Cardiac septum (tissue), 1 donor: Measurements from ENCODE around the gene CISTR. TPM values are rescaled to one million over a fixed set of nuclear protein-coding genes. Genes with fewer than 3 reads are reported as not detected.
"Not testable (repeated sequence)": the region's sequence is repeated elsewhere in the genome, so short reads cannot be mapped to it uniquely, and the experiment has no call there.

Experiments
- DNase-seq: peaks from one replicate; pipeline ENCODE4 v3.0.0-alpha.2; 2020; ENCODE audit warnings: low spot score
- intact Hi-C: fragments of 100-400 bp; cut with DNase I; formaldehyde crosslinking; loops from one replicate; pipeline ENCODE4 v1.14.0; 2022
- long read RNA-seq: library from polyadenylated mRNA; unstranded; transcript quantifications from one replicate; pipeline ENCODE4 v2.0.0, GENCODE V29; 2021
- total RNA-seq: library from RNA; stranded (reverse); fragmentation: NEBNext Ultra II Directional; extraction: Animal tissue kit (Norgen Biotek cat#: 25700); gene quantifications from one replicate; pipeline ENCODE4 v1.2.1, GENCODE V29; 2021
- donor health status: DM: no; HTN: no; CAD: no.

CISTR gene
- total RNA-seq: 0.75 TPM
- long read RNA-seq, partial matches to known transcripts: 1 of 4 reads
- long read RNA-seq, other reads (novel, unspliced or antisense): 3 of 4 reads

DNA sequence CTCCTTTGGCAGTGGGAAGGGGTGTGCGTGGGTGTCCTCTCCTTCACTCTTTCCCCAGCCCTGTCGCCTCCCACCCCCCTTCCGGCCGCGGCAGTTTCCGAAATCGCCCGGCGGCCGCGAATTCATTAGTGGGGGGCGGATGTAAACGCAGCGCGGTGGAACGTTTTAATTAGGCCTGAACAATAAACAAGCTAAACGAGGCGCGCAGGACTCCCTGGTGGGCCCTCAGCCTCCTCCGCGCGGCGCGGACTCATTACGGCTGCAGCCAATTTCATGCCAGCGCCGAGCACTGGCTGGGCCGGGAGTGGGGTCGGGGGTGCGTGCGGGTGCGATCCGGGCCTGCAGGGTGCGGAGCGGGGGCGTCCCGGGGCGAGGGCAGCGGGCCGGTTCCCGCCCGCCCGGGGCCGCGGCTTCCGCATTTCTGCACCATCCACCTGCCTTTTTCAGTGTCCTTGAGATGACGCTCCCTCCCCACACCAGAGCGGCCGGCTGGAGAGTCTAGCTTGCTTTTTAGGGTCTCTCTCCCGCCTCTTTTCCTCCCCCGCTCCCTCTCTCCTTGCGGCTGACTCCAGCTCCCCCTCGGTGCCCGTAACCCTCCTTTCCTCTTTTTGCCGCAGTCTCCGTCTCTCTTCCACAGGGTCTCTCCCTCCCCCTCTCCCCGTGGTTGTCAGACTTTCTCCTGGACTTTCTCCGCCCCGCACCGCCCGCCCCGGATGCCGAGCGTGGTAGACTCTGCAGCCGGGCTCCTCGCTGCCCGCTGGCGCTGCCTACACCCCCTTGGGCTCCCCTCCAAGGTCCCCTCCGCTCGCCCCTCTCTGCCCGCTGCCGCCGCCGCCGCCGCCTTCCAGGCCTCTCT, at the start of gene CISTR:
TSS of gene CISTR (minus strand) at position 644 of the 856 bp plus-strand sequence.
- intact Hi-C loops: no loop called here
- DNase-seq: no peak

DNA sequence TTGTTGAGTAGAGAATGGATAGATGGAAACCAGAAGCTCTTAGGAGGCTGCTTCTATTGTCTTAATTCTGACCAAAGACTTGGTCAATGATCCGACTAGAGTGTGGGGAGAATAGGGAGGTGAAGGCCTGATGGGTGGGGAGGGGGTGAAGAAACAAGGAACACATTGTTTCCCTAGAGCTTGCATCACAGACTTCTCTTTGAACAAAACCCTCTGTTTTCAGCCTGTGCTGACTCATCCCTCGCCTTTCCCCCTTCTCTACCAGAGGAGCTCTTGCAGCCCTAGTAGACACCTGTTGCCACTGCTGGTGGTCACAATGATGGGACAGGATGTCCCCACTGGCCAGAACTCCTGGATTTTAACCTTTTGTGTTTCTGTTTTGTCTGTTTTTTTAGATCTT, 46.8 kb upstream of the CISTR start:
- intact Hi-C loops: no loop called here

GRCh38 chr12:53795927-53796326, 44.1 kb upstream of the CISTR start:
- DNase-seq: no peak
- intact Hi-C loops: no loop called here

More for the DNA sequence above, 46.8 kb upstream of the CISTR start:
- DNase-seq: no peak

DNA sequence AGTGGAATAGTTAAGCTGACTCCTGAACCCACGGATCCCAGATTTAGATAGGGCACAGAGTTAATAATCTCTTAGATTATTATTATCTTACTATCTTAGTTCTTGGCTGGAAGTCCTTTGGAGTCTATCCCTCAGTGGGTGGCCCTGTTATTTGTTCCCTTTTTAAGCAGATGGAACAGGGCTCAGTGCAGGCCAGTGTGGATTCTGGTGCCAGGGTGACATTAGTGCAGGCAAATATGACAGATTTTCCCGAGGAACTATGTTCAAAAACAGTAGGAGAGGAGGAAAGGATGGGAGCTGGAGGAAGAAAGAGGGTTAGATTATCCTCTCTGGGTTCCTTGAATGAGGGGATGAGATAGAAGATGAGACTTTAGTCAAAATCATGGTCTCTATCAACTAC, 41.4 kb upstream of the CISTR start:
- DNase-seq: no peak
- intact Hi-C loops: no loop called here

GRCh38 chr12:53791735-53792326, 40.1 kb upstream of the CISTR start:
- DNase-seq: no peak
- intact Hi-C loops: no loop called here

DNA sequence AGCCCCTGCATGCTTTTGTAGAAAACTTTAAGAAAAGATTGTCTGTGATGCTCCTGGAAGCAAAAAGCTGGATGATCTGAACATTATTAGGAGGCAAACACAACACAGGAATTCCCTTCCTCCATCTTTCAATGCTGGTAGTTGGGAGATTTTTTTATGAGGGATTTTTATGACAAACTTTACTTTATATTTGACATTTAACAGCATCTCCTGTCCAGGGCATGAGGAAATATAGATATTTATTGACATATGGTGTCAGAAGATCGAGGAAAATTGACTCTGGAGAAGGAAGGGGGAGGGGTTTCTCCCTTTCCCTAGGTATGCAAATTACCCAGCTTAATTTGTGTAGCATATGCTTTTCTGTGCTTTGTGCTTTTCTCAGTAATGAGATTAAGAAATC, 37.8 kb upstream of the CISTR start:
- intact Hi-C loops: no loop called here
- no peak for DNase-seq

DNA sequence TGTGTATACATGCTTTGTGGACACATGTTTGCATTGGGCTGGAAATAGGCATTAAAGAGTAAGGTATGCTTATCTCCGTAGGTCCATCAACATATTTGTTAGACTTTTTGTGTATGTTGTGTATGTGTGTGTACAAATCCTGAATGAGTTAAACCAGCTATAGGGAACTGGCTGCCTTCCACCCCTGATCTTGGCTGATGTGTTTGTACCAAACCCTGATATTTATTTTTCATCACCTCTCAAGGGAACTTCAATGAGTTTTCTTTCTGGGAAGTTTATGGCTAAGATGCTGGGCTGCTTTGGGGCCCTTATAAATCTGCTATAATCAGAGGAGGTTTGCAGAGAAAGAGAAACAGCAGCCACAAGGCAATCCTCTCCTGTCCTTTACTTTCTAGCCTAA, 37.1 kb upstream of the CISTR start:
- DNase-seq: no peak
- intact Hi-C loops: no loop called here

- intact Hi-C loops: no loop called here
- DNase-seq: no peak
Observed at GRCh38 chr12:53786411-53786810, 34.6 kb upstream of the CISTR start.

GRCh38 chr12:53785161-53785560, 33.4 kb upstream of the CISTR start:
- intact Hi-C loops: no loop called here

GRCh38 chr12:53782093-53782703, 30.4 kb upstream of the CISTR start:
- intact Hi-C loops: no loop called here
- DNase-seq: no peak

More at GRCh38 chr12:53785161-53785560, 33.4 kb upstream of the CISTR start:
- DNase-seq: no peak

- intact Hi-C loops: no loop called here
- no peak for DNase-seq
Observed at GRCh38 chr12:53781228-53781801, 29.5 kb upstream of the CISTR start.

GRCh38 chr12:53780323-53780722, 28.5 kb upstream of the CISTR start:
- no peak for DNase-seq
- intact Hi-C loops: no loop called here

DNA sequence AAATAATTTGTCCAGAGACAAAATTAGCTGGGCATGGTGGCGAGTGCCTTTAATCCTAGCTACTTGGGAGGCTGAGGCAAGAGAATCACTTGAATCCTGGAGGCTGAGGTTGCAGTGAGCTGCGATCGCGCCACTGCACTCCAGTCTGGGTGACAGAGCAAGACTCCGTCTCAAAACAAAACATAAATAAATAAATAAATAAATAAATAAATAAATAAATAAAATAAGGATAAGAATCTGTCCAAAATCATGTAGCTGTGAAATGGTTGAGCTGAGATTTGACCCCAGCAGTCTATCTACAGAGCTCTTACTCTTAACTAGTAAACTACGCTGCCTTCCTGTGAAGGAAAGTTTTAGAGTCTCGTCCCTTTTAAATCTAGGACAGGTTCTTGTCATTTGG, 27.9 kb upstream of the CISTR start:
- DNase-seq, intact Hi-C loops: not testable (repeated sequence)

GRCh38 chr12:53777936-53778644, 26.3 kb upstream of the CISTR start:
- DNase-seq: no peak
- intact Hi-C loops: no loop called here

DNA sequence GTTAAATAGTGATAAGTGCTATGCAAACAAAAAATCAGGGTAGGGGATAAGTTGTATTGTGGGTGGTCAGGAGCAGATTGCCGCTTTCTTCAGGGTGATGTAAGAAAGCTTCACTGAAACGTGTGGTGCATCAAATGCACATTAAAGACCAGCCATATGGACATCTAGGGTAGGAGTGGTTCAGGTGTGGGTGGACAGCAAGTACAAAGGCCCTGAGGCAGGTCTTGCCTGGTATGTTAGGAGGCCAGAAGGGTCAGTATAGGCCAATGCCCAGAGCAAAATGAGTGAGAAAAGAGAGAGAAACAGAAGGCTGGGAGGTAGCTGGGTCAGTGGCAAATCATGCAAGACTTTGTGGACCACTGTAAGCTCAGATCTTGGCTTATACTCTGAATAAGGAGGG, 25.6 kb upstream of the CISTR start:
- DNase-seq: no peak
- intact Hi-C loops: no loop called here

DNA sequence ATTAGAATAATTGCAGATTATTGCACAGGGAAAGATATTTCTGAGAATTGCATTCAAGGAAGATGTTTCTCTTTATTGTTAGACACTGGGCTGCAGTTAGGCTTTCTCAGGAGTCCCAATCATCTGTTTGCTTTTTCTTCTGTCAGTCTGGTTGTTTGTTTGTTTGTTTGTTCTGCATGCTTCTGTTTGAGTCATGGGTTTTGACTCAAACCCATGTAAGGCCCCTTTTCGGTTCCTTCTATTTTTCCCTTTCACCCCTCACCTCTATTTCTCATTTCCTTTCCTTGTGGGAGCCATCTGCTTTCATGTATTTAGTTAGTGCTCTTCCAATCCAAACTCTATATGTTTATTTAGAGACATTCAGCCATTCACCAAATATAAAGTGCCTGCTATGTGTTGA, 25.1 kb upstream of the CISTR start:
- intact Hi-C loops: no loop called here
- DNase-seq: no peak

DNA sequence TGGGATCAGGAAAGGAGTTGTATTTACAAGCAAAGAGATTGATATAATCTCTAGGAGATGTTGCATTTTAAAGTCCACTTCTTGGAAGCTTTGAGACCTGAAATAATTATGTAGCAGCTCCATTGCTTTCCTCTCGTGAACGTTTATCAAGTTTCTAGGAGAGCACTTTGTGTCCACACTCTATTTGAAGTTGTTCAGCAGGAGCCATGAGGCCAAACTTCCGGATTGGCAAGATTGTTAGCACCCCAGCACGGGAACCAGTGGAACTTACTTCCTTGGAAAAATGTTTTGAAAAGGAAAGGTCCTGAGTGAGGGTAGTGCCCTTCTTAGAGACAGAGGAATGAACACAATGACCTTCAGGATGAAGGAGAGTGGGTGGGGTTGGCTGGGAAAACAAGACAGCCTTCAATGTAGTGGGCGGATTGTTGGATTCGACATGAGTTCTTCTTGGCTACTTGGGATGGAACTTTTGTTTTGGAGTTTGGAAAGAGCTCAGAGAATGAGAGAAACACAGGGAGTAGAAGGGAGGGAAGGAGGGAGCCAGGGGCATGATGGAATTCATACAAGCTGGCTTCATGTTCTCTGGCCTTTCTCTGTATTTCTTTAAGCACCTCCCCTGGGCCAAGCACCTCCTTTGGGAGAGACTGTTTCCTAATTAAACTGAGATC, 23.8 kb upstream of the CISTR start:
- intact Hi-C loops: no loop called here
- no peak for DNase-seq

DNA sequence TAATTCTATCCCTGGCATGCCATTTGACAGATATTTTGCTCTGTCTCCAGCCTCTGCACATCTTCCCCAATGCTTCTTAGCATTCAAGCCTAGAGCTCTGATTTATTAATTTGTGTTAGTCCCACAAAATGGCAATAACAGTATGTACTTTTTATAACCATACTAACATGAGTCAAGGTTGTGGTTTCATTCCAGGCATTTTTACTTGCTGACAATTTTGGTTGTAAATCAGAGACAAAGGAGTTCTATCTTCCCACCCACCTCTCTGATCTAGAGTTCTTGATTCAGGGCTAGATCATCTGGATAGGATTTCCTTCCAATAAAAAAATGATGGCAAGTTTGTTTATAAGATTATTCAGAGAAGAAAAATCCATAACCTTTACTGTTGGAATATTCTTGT, 18.5 kb upstream of the CISTR start:
- intact Hi-C loops: no loop called here
- DNase-seq: no peak

GRCh38 chr12:53768976-53769375, 17.2 kb upstream of the CISTR start:
- DNase-seq: no peak
- intact Hi-C loops: no loop called here
